Neuronal stem cell (in vitro differentiated cells): Measurements from ENCODE around the gene TMED10.

Experiments used
- DNase-seq: peaks from one replicate; pipeline ENCODE4 v3.0.0-alpha.2; 2013; ENCODE audit warnings: low spot score
- H2AFZ ChIP-seq: one replicate; pipeline ENCODE4 v1.6.1; 2013; ENCODE audit warnings: mild to moderate bottlenecking, low read length, inconsistent platforms
- H2AK5ac ChIP-seq: 2 replicates; pipeline ENCODE4 v1.6.1; 2013; ENCODE audit warnings: low read depth, mild to moderate bottlenecking, inconsistent platforms, low read length, moderate library complexity, mixed read lengths
- H2BK120ac ChIP-seq: 2 replicates; pipeline ENCODE4 v1.6.1; 2013; ENCODE audit warnings: low read depth, mild to moderate bottlenecking, inconsistent platforms, low read length, moderate library complexity, mixed read lengths
- H2BK12ac ChIP-seq: one replicate; pipeline ENCODE4 v1.6.1; 2013; ENCODE audit warnings: low read length, inconsistent platforms
- H2BK15ac ChIP-seq: 2 replicates; pipeline ENCODE4 v1.6.1; 2013; ENCODE audit warnings: mild to moderate bottlenecking, low read length, inconsistent platforms, mixed read lengths
- H2BK5ac ChIP-seq: one replicate; pipeline ENCODE4 v1.6.1; 2013; ENCODE audit warnings: inconsistent platforms, mild to moderate bottlenecking, low read length, moderate library complexity
- H3K14ac ChIP-seq: one replicate; pipeline ENCODE4 v1.6.1; 2013; ENCODE audit warnings: low read length, inconsistent platforms
- H3K18ac ChIP-seq: 2 replicates; pipeline ENCODE4 v1.6.1; 2013; ENCODE audit warnings: low read length, inconsistent platforms
- H3K23ac ChIP-seq: 2 replicates; pipeline ENCODE4 v1.6.1; 2013; ENCODE audit warnings: low read depth, mild to moderate bottlenecking, mixed read lengths, low read length, inconsistent platforms; ENCODE audit not compliant: poor library complexity
- H3K27ac ChIP-seq: replicated peaks from 3 replicates; pipeline ENCODE4 v1.5.1; 2013; ENCODE audit warnings: low read length, inconsistent platforms
- H3K27me3 ChIP-seq, 3 experiments: 2 replicates each; pipeline ENCODE4 v1.6.1; 2013; ENCODE audit warnings: low read length in 3 of 3, mild to moderate bottlenecking in 2 of 3, inconsistent platforms in 1 of 3, low read depth in 1 of 3, mixed read lengths in 1 of 3, moderate library complexity in 1 of 3; ENCODE audit not compliant: control insufficient read depth in 3 of 3, insufficient read depth in 3 of 3
- H3K36me3 ChIP-seq, 2 donors: replicated peaks in 1 of 2; 2 replicates each; pipeline ENCODE4 v1.6.1; 2013; ENCODE audit warnings: low read length in 2 of 2; ENCODE audit not compliant: control insufficient read depth in 2 of 2, insufficient read depth in 2 of 2
- H3K4ac ChIP-seq: 2 replicates; pipeline ENCODE4 v1.6.1; 2013; ENCODE audit warnings: inconsistent platforms, mild to moderate bottlenecking, low read length, moderate library complexity
- H3K4me1 ChIP-seq, 2 donors: 1 replicate in 1 of 2; 2 replicates in 1 of 2; pipeline ENCODE4 v1.6.1; 2013; ENCODE audit warnings: low read length in 2 of 2, low read depth in 1 of 2; ENCODE audit not compliant: control insufficient read depth in 2 of 2, insufficient read depth in 1 of 2
- H3K4me2 ChIP-seq: one replicate; pipeline ENCODE4 v1.6.1; 2013; ENCODE audit warnings: mild to moderate bottlenecking, low read length, inconsistent platforms; ENCODE audit not compliant: insufficient read depth, poor library complexity, severe bottlenecking
- H3K4me3 ChIP-seq, 2 donors: 2 replicates each; pipeline ENCODE4 v1.5.1; 2013; ENCODE audit warnings: low read length in 2 of 2, mild to moderate bottlenecking in 2 of 2, inconsistent platforms in 1 of 2, moderate library complexity in 1 of 2
- H3K79me1 ChIP-seq: one replicate; pipeline ENCODE4 v1.6.1; 2013; ENCODE audit warnings: low read depth, mild to moderate bottlenecking, inconsistent platforms, low read length, moderate library complexity
- H3K9ac ChIP-seq: one replicate; pipeline ENCODE4 v1.6.1; 2013; ENCODE audit warnings: mild to moderate bottlenecking, low read depth, low read length, inconsistent platforms; ENCODE audit not compliant: poor library complexity
- H3K9me3 ChIP-seq, 2 donors: replicated peaks in 1 of 2; 2 replicates each; pipeline versions ENCODE3 to v1.6.1; 2013; ENCODE audit warnings: low read length in 2 of 2, mild to moderate bottlenecking in 2 of 2, inconsistent platforms in 1 of 2, low read depth in 1 of 2, mixed read lengths in 1 of 2, moderate library complexity in 1 of 2; ENCODE audit not compliant: control insufficient read depth in 2 of 2, insufficient read depth in 1 of 2
- H4K8ac ChIP-seq: one replicate; pipeline ENCODE4 v1.6.1; 2013; ENCODE audit warnings: low read depth, mild to moderate bottlenecking, inconsistent platforms, low read length, moderate library complexity
- H4K91ac ChIP-seq: one replicate; pipeline ENCODE4 v1.6.1; 2013; ENCODE audit warnings: low read length, low read depth, mild to moderate bottlenecking, inconsistent platforms; ENCODE audit not compliant: poor library complexity
- WGBS, 2 donors: extraction: QIAGEN DNeasy Blood & Tissue Kit; methylation state at CpG; one replicate each; pipeline ENCODE4 v1.1.7; 2013; ENCODE audit warnings: missing lambda C conversion rate in 2 of 2, mixed read lengths in 1 of 2; ENCODE audit not compliant: insufficient read length in 2 of 2, insufficient replicate concordance in 1 of 2; ENCODE audit errors: extremely low coverage in 2 of 2; 5-methylcytosine and 5-hydroxymethylcytosine counted together

TMED10 gene

GRCh38 chr14:75215520-75215919 is 39.1 kb upstream of the TMED10 start:
- H2BK5ac ChIP-seq = no peak overlapping the region
- no peak overlapping the region for H2BK12ac ChIP-seq
- WGBS, 2 donors = no CpG with 5 or more reads among the region's 6 CpGs
- no peaks in the 10 kb centered on the region for H3K79me1 ChIP-seq
- no peaks in the 10 kb centered on the region for H3K36me3 ChIP-seq
- no peak overlapping the region for H2AFZ ChIP-seq
- no peak overlapping the region for H3K9ac ChIP-seq
- no peak overlapping the region for H3K4ac ChIP-seq
- H3K27me3 ChIP-seq = peaks cover 0 to 10% (median 0%) of the 10 kb centered on the region in 3 experiments
- no peak overlapping the region for H3K18ac ChIP-seq
- DNase-seq = no peak
- no peak overlapping the region for H3K4me3 ChIP-seq
- H3K9me3 ChIP-seq = no peaks in the 10 kb centered on the region
- no peak overlapping the region for H2BK15ac ChIP-seq
- H3K4me1 ChIP-seq = no peaks in the 10 kb centered on the region
- H4K8ac ChIP-seq = no peak overlapping the region
- H3K4me2 ChIP-seq = no peak overlapping the region
- H2BK120ac ChIP-seq = no peak overlapping the region
- H4K91ac ChIP-seq = no peak overlapping the region
- H2AK5ac ChIP-seq = no peak overlapping the region
- H3K14ac ChIP-seq = no peak overlapping the region
- no peak overlapping the region for H3K27ac ChIP-seq
- no peak overlapping the region for H3K23ac ChIP-seq

GRCh38 chr14:75214558-75214957 is 38.1 kb upstream of the TMED10 start:
- no peak overlapping the region for H2BK120ac ChIP-seq
- H3K9me3 ChIP-seq = no peaks in the 10 kb centered on the region
- no peak overlapping the region for H2BK12ac ChIP-seq
- WGBS, 2 donors = no CpG with 5 or more reads among the region's 5 CpGs
- no peaks in the 10 kb centered on the region for H3K4me1 ChIP-seq
- peaks cover 0 to 10% (median 0%) of the 10 kb centered on the region in 3 experiments for H3K27me3 ChIP-seq
- H3K9ac ChIP-seq = no peak overlapping the region
- H2BK15ac ChIP-seq = no peak overlapping the region
- no peak overlapping the region for H3K18ac ChIP-seq
- no peak overlapping the region for H3K4me3 ChIP-seq
- H3K4ac ChIP-seq = no peak overlapping the region
- no peak overlapping the region for H3K14ac ChIP-seq
- H4K8ac ChIP-seq = no peak overlapping the region
- no peak overlapping the region for H3K4me2 ChIP-seq
- no peaks in the 10 kb centered on the region for H3K79me1 ChIP-seq
- no peak overlapping the region for H2BK5ac ChIP-seq
- H4K91ac ChIP-seq = no peak overlapping the region
- no peak for DNase-seq
- no peak overlapping the region for H2AK5ac ChIP-seq
- H3K23ac ChIP-seq = no peak overlapping the region
- H3K36me3 ChIP-seq = no peaks in the 10 kb centered on the region
- no peak overlapping the region for H2AFZ ChIP-seq
- no peak overlapping the region for H3K27ac ChIP-seq

- H3K4me1 ChIP-seq = no peaks in the 10 kb centered on the region
- peaks cover 0 to 10% (median 0%) of the 10 kb centered on the region in 3 experiments for H3K27me3 ChIP-seq
- no peak overlapping the region for H3K14ac ChIP-seq
- no peak overlapping the region for H3K18ac ChIP-seq
- no peak overlapping the region for H3K27ac ChIP-seq
- H3K9ac ChIP-seq = no peak overlapping the region
- no CpG with 5 or more reads among the region's 4 CpGs for WGBS, 2 donors
- H2BK5ac ChIP-seq = no peak overlapping the region
- H2AK5ac ChIP-seq = no peak overlapping the region
- H4K91ac ChIP-seq = no peak overlapping the region
- H3K36me3 ChIP-seq = no peaks in the 10 kb centered on the region
- no peak overlapping the region for H2BK15ac ChIP-seq
- H3K23ac ChIP-seq = no peak overlapping the region
- DNase-seq = no peak
- no peak overlapping the region for H3K4me2 ChIP-seq
- H4K8ac ChIP-seq = no peak overlapping the region
- H2AFZ ChIP-seq = no peak overlapping the region
- H3K4me3 ChIP-seq = no peak overlapping the region
- H2BK12ac ChIP-seq = no peak overlapping the region
- no peaks in the 10 kb centered on the region for H3K79me1 ChIP-seq
- no peak overlapping the region for H3K4ac ChIP-seq
- H3K9me3 ChIP-seq = no peaks in the 10 kb centered on the region
- H2BK120ac ChIP-seq = no peak overlapping the region
Observed at GRCh38 chr14:75213172-75213571, 36.8 kb upstream of the TMED10 start.

GRCh38 chr14:75208843-75209242 is 32.4 kb upstream of the TMED10 start:
- Histone ChIP-seq H2BK5ac (no peak overlapping the region), H3K79me1 (no peaks in the 10 kb centered on the region), H4K91ac (no peak overlapping the region), H3K27me3 (peaks cover 0 to 10% (median 0%) of the 10 kb centered on the region in 3 experiments), H3K27ac (no peak overlapping the region), H2BK120ac (no peak overlapping the region), H2AK5ac (no peak overlapping the region), H3K36me3 (no peaks in the 10 kb centered on the region), H2AFZ (no peak overlapping the region), H3K14ac (no peak overlapping the region), H3K9ac (no peak overlapping the region), H2BK12ac (no peak overlapping the region), H4K8ac (no peak overlapping the region), H3K23ac (no peak overlapping the region), H3K4me3 (no peak overlapping the region), H3K4me2 (no peak overlapping the region), H3K4me1 (no peaks in the 10 kb centered on the region), H3K18ac (no peak overlapping the region), H3K9me3 (no peaks in the 10 kb centered on the region), H2BK15ac (no peak overlapping the region), H3K4ac (no peak overlapping the region)
- no peak for DNase-seq
- no CpG with 5 or more reads among the region's 6 CpGs for WGBS, 2 donors
